Neuronal stem cell (in vitro differentiated cells): Measurements from ENCODE around the gene AKR1C4.

ENCODE experiments used
- DNase-seq: peaks from one replicate; pipeline ENCODE4 v3.0.0-alpha.2; 2013; ENCODE audit warnings: low spot score
- H2AFZ ChIP-seq: one replicate; pipeline ENCODE4 v1.6.1; 2013; ENCODE audit warnings: mild to moderate bottlenecking, low read length, inconsistent platforms
- H2AK5ac ChIP-seq: 2 replicates; pipeline ENCODE4 v1.6.1; 2013; ENCODE audit warnings: low read depth, mild to moderate bottlenecking, inconsistent platforms, low read length, moderate library complexity, mixed read lengths
- H2BK120ac ChIP-seq: 2 replicates; pipeline ENCODE4 v1.6.1; 2013; ENCODE audit warnings: low read depth, mild to moderate bottlenecking, inconsistent platforms, low read length, moderate library complexity, mixed read lengths
- H2BK12ac ChIP-seq: one replicate; pipeline ENCODE4 v1.6.1; 2013; ENCODE audit warnings: low read length, inconsistent platforms
- H2BK15ac ChIP-seq: 2 replicates; pipeline ENCODE4 v1.6.1; 2013; ENCODE audit warnings: mild to moderate bottlenecking, low read length, inconsistent platforms, mixed read lengths
- H2BK5ac ChIP-seq: one replicate; pipeline ENCODE4 v1.6.1; 2013; ENCODE audit warnings: inconsistent platforms, mild to moderate bottlenecking, low read length, moderate library complexity
- H3K14ac ChIP-seq: one replicate; pipeline ENCODE4 v1.6.1; 2013; ENCODE audit warnings: low read length, inconsistent platforms
- H3K18ac ChIP-seq: 2 replicates; pipeline ENCODE4 v1.6.1; 2013; ENCODE audit warnings: low read length, inconsistent platforms
- H3K23ac ChIP-seq: 2 replicates; pipeline ENCODE4 v1.6.1; 2013; ENCODE audit warnings: low read depth, mild to moderate bottlenecking, mixed read lengths, low read length, inconsistent platforms; ENCODE audit not compliant: poor library complexity
- H3K27ac ChIP-seq: replicated peaks from 3 replicates; pipeline ENCODE4 v1.5.1; 2013; ENCODE audit warnings: low read length, inconsistent platforms
- H3K27me3 ChIP-seq, 3 experiments: 2 replicates each; pipeline ENCODE4 v1.6.1; 2013; ENCODE audit warnings: low read length in 3 of 3, mild to moderate bottlenecking in 2 of 3, inconsistent platforms in 1 of 3, low read depth in 1 of 3, mixed read lengths in 1 of 3, moderate library complexity in 1 of 3; ENCODE audit not compliant: control insufficient read depth in 3 of 3, insufficient read depth in 3 of 3
- H3K36me3 ChIP-seq, 2 donors: replicated peaks in 1 of 2; 2 replicates each; pipeline ENCODE4 v1.6.1; 2013; ENCODE audit warnings: low read length in 2 of 2; ENCODE audit not compliant: control insufficient read depth in 2 of 2, insufficient read depth in 2 of 2
- H3K4ac ChIP-seq: 2 replicates; pipeline ENCODE4 v1.6.1; 2013; ENCODE audit warnings: inconsistent platforms, mild to moderate bottlenecking, low read length, moderate library complexity
- H3K4me1 ChIP-seq, 2 donors: 1 replicate in 1 of 2; 2 replicates in 1 of 2; pipeline ENCODE4 v1.6.1; 2013; ENCODE audit warnings: low read length in 2 of 2, low read depth in 1 of 2; ENCODE audit not compliant: control insufficient read depth in 2 of 2, insufficient read depth in 1 of 2
- H3K4me2 ChIP-seq: one replicate; pipeline ENCODE4 v1.6.1; 2013; ENCODE audit warnings: mild to moderate bottlenecking, low read length, inconsistent platforms; ENCODE audit not compliant: insufficient read depth, poor library complexity, severe bottlenecking
- H3K4me3 ChIP-seq, 2 donors: 2 replicates each; pipeline ENCODE4 v1.5.1; 2013; ENCODE audit warnings: low read length in 2 of 2, mild to moderate bottlenecking in 2 of 2, inconsistent platforms in 1 of 2, moderate library complexity in 1 of 2
- H3K79me1 ChIP-seq: one replicate; pipeline ENCODE4 v1.6.1; 2013; ENCODE audit warnings: low read depth, mild to moderate bottlenecking, inconsistent platforms, low read length, moderate library complexity
- H3K9ac ChIP-seq: one replicate; pipeline ENCODE4 v1.6.1; 2013; ENCODE audit warnings: mild to moderate bottlenecking, low read depth, low read length, inconsistent platforms; ENCODE audit not compliant: poor library complexity
- H3K9me3 ChIP-seq, 2 donors: replicated peaks in 1 of 2; 2 replicates each; pipeline versions ENCODE3 to v1.6.1; 2013; ENCODE audit warnings: low read length in 2 of 2, mild to moderate bottlenecking in 2 of 2, inconsistent platforms in 1 of 2, low read depth in 1 of 2, mixed read lengths in 1 of 2, moderate library complexity in 1 of 2; ENCODE audit not compliant: control insufficient read depth in 2 of 2, insufficient read depth in 1 of 2
- H4K8ac ChIP-seq: one replicate; pipeline ENCODE4 v1.6.1; 2013; ENCODE audit warnings: low read depth, mild to moderate bottlenecking, inconsistent platforms, low read length, moderate library complexity
- H4K91ac ChIP-seq: one replicate; pipeline ENCODE4 v1.6.1; 2013; ENCODE audit warnings: low read length, low read depth, mild to moderate bottlenecking, inconsistent platforms; ENCODE audit not compliant: poor library complexity
- WGBS, 2 donors: extraction: QIAGEN DNeasy Blood & Tissue Kit; methylation state at CpG; one replicate each; pipeline ENCODE4 v1.1.7; 2013; ENCODE audit warnings: missing lambda C conversion rate in 2 of 2, mixed read lengths in 1 of 2; ENCODE audit not compliant: insufficient read length in 2 of 2, insufficient replicate concordance in 1 of 2; ENCODE audit errors: extremely low coverage in 2 of 2; 5-methylcytosine and 5-hydroxymethylcytosine counted together

AKR1C4 gene

DNA sequence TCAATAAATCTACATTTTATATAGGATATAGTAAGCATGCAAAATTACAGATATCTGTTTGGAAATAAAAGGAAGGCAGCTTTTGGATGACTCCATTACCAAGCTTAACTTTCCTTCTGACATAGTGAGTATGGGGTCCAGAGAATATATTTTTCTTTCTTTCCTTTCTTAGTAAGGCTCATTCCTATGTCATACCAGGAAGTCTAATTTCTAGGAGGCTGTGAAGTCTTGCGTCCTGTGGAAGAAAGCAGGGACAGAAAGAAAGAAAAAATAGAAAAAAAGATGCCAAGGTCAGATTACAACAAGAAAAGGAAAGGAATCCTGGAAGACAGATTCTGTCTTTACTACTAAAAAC is 48.0 kb upstream of the AKR1C4 start:
- Histone ChIP-seq H3K4me1 (no peaks in the 10 kb centered on the region), H3K9ac (no peak overlapping the region), H3K27ac (no peak overlapping the region), H2BK120ac (no peak overlapping the region), H4K91ac (no peak overlapping the region), H3K4ac (no peak overlapping the region), H2AFZ (no peak overlapping the region), H3K9me3 (no peaks in the 10 kb centered on the region), H3K27me3 (no peaks in the 10 kb centered on the region), H3K4me2 (no peak overlapping the region), H3K79me1 (no peaks in the 10 kb centered on the region), H2BK12ac (no peak overlapping the region), H2BK15ac (no peak overlapping the region), H3K18ac (no peak overlapping the region), H3K36me3 (no peaks in the 10 kb centered on the region), H2AK5ac (no peak overlapping the region), H3K14ac (no peak overlapping the region), H3K23ac (no peak overlapping the region), H2BK5ac (no peak overlapping the region), H4K8ac (no peak overlapping the region), H3K4me3 (no peak overlapping the region)
- DNase-seq: no peak
- WGBS, 2 donors: no CpG with 5 or more reads among the region's 1 CpG

DNA sequence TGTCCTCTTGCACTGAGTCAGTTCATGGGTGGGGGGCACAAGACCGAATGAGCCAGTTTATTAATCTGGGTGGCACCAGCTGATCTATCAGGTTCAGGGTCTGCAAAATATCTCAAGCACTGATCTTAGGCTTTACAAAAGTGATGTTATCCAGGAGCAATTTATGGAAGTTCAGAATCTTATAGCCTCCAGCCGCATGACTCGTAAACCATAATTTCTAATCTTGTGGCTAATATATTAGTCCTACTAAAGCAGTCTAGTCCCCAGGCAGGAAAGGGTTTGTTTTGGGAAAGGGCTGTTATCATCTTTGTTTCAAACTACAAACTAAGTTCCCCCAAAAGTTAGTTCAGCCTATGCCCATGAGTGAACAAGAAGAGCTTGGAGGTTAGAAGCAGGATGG is 45.6 kb upstream of the AKR1C4 start:
- Histone ChIP-seq H4K8ac (no peak overlapping the region), H3K36me3 (no peaks in the 10 kb centered on the region), H3K27ac (no peak overlapping the region), H2AK5ac (no peak overlapping the region), H3K9me3 (no peaks in the 10 kb centered on the region), H3K27me3 (no peaks in the 10 kb centered on the region), H3K4me1 (no peaks in the 10 kb centered on the region), H3K4me2 (no peak overlapping the region), H4K91ac (no peak overlapping the region), H3K18ac (no peak overlapping the region), H2AFZ (no peak overlapping the region), H3K23ac (no peak overlapping the region), H2BK5ac (no peak overlapping the region), H3K14ac (no peak overlapping the region), H3K4ac (no peak overlapping the region), H2BK120ac (no peak overlapping the region), H3K79me1 (no peaks in the 10 kb centered on the region), H3K4me3 (no peak overlapping the region), H3K9ac (no peak overlapping the region), H2BK12ac (no peak overlapping the region), H2BK15ac (no peak overlapping the region)
- DNase-seq: no peak
- no CpG with 5 or more reads among the region's 3 CpGs for WGBS, 2 donors

DNA sequence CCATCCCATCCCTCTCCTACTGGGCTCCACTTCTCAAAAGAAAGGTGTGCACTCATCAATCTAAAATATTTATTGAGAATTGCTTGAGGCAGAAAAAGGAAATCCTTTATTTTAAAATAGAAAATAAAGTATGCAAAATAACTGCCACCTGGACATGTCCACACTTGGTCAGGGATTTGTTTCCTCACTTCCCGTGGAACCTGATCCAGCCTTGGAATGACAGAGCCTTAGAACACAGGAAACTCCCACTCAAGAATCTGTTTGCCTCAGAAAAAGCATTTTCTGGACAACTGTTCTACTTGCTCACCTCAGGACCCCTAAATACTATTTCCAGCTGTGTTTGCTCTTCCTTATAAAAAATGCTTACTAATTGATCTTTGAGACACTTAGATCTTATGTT is 40.7 kb upstream of the AKR1C4 start:
- H4K91ac ChIP-seq: no peak overlapping the region
- no CpG with 5 or more reads among the region's 1 CpG for WGBS, 2 donors
- no peak overlapping the region for H4K8ac ChIP-seq
- no peak overlapping the region for H3K27ac ChIP-seq
- no peak for DNase-seq
- H3K36me3 ChIP-seq: no peaks in the 10 kb centered on the region
- no peak overlapping the region for H2AK5ac ChIP-seq
- H3K9ac ChIP-seq: no peak overlapping the region
- H2BK15ac ChIP-seq: no peak overlapping the region
- H2BK120ac ChIP-seq: no peak overlapping the region
- no peaks in the 10 kb centered on the region for H3K27me3 ChIP-seq
- no peak overlapping the region for H3K23ac ChIP-seq
- no peaks in the 10 kb centered on the region for H3K79me1 ChIP-seq
- H3K4me1 ChIP-seq: no peaks in the 10 kb centered on the region
- H3K14ac ChIP-seq: no peak overlapping the region
- H3K4me3 ChIP-seq: no peak overlapping the region
- no peak overlapping the region for H3K18ac ChIP-seq
- H3K9me3 ChIP-seq: peaks cover 0 to 1% of the 10 kb centered on the region in 2 donors
- no peak overlapping the region for H2AFZ ChIP-seq
- H2BK12ac ChIP-seq: no peak overlapping the region
- H2BK5ac ChIP-seq: no peak overlapping the region
- no peak overlapping the region for H3K4me2 ChIP-seq
- H3K4ac ChIP-seq: no peak overlapping the region

DNA sequence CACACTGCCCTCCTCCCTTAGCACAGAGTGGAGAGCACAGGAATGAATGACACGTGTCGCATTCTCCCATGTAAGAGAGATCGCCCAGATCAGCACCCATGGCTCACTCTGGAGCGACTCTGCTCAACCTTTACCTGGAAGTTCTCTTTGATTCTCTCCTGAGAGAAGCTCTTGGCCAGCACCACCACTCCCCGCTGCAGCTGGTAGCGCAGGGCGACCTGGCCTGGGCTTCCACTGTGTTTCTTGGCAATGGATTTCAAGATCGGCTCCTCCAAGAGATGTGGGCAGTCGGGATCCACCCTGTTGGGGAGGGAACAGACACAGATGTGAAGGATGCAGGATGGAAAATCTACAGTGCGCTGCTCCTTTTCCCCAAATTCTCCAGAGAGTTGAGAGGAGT is 39.1 kb upstream of the AKR1C4 start:
- Histone ChIP-seq H3K4me3 (peak overlapping the region in 1 of 2 donors; percentile 63), H2BK15ac (no peak overlapping the region), H2BK120ac (no peak overlapping the region), H3K4me1 (no peaks in the 10 kb centered on the region), H2BK12ac (no peak overlapping the region), H4K8ac (no peak overlapping the region), H3K27ac (no peak overlapping the region), H3K36me3 (no peaks in the 10 kb centered on the region), H3K4me2 (no peak overlapping the region), H2BK5ac (no peak overlapping the region), H3K18ac (no peak overlapping the region), H3K9ac (no peak overlapping the region), H3K23ac (no peak overlapping the region), H3K14ac (no peak overlapping the region), H3K27me3 (no peaks in the 10 kb centered on the region), H4K91ac (no peak overlapping the region), H2AFZ (no peak overlapping the region), H3K4ac (no peak overlapping the region), H3K79me1 (no peaks in the 10 kb centered on the region), H3K9me3 (peaks cover 0 to 6% of the 10 kb centered on the region in 2 donors), H2AK5ac (no peak overlapping the region)
- DNase-seq: no peak
- WGBS, 2 donors: no CpG with 5 or more reads among the region's 10 CpGs
